ENCODE measurements around the gene GNA12. TPM values are rescaled to one million over a fixed set of nuclear protein-coding genes. Genes with fewer than 3 reads are reported as not detected.

Gene GNA12
- polyA plus RNA-seq, 1 donor (not counting 4 experiments of a cell fraction or from before 2014, with no cell fraction given) = 35.5 TPM

DNA sequence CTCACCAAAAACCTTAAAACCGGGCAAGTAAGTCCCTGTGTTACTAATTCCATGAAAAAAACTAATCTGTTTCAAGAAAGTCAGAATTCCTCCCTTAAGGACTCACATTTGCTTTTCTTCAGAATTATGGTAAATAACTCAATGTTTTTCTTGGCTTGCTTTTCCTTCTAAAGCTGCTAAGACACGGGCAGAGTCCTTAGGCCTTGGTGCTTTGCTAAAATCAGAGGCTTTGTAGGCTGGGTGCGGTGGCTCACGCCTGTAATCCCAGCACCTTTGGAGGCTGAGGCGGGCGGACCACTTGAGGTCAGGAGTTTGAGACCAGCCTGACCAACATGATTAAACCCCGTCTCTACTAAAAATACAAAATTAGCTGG is 32.0 kb downstream of the GNA12 start:
- Histone ChIP-seq H2AFZ (ENCODE audit: control insufficient read depth, low read length) (no peak overlapping the region), H3K9me3 (ENCODE audit: control insufficient read depth, low read depth, low read length) (no peaks in the 10 kb centered on the region), H3K79me2 (ENCODE audit: control insufficient read depth, insufficient read depth, low read length) (peaks cover 77% of the 10 kb centered on the region), H3K4me2 (ENCODE audit: control insufficient read depth, extremely low read depth, insufficient read depth, low read depth, low read length) (no peak overlapping the region), H4K20me1 (ENCODE audit: control insufficient read depth, extremely low read depth, insufficient read depth, low read length) (no peaks in the 10 kb centered on the region), H3K36me3 (ENCODE audit: control insufficient read depth in 2 of 2, extremely low read depth in 1 of 2, insufficient read depth in 2 of 2, low read length in 2 of 2) (peaks cover 0 to 2% of the 10 kb centered on the region in 2 experiments), H3K27me3 (ENCODE audit: control insufficient read depth, extremely low read depth, insufficient read depth, low read length) (no peaks in the 10 kb centered on the region), H3K9ac (ENCODE audit: control insufficient read depth, extremely low read depth, insufficient read depth, low read length) (no peak overlapping the region), H3K9me1 (ENCODE audit: control insufficient read depth, extremely low read depth, insufficient read depth, low read length) (peaks cover 3% of the 10 kb centered on the region), H3K4me3 (ENCODE audit: control insufficient read depth in 2 of 3, extremely low read depth in 1 of 3, insufficient read depth in 2 of 3, low read depth in 1 of 3, low read length in 3 of 3) (no peak overlapping the region), H3K4me1 (ENCODE audit: control insufficient read depth, extremely low read depth, insufficient read depth, low read length) (peaks cover 4% of the 10 kb centered on the region), H3K27ac (ENCODE audit: control insufficient read depth, insufficient read depth, low read length) (no peak overlapping the region)
- TF ChIP-seq, protein P1, sequence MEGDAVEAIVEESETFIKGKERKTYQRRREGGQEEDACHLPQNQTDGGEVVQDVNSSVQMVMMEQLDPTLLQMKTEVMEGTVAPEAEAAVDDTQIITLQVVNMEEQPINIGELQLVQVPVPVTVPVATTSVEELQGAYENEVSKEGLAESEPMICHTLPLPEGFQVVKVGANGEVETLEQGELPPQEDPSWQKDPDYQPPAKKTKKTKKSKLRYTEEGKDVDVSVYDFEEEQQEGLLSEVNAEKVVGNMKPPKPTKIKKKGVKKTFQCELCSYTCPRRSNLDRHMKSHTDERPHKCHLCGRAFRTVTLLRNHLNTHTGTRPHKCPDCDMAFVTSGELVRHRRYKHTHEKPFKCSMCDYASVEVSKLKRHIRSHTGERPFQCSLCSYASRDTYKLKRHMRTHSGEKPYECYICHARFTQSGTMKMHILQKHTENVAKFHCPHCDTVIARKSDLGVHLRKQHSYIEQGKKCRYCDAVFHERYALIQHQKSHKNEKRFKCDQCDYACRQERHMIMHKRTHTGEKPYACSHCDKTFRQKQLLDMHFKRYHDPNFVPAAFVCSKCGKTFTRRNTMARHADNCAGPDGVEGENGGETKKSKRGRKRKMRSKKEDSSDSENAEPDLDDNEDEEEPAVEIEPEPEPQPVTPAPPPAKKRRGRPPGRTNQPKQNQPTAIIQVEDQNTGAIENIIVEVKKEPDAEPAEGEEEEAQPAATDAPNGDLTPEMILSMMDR (optimal IDR thresholded peaks at IDR 0.05 in 1 of 3, IDR thresholded peaks at IDR 0.05 in 1 of 3, conservative IDR thresholded peaks at IDR 0.05 in 1 of 3; ENCODE audit: extremely low read depth in 1 of 3, insufficient read depth in 2 of 3, low read length in 3 of 3) = no peak
- TF ChIP-seq EZH2 (IDR thresholded peaks at IDR 0.05; ENCODE audit: low read length) = no peak
- DNase-seq (ENCODE audit: low read depth, low spot score) (no peak), FAIRE-seq (no peak)
- dilution Hi-C loops (cut with MboI; ENCODE audit: extremely low pct_ligation_motif_present, low sequenced_read_pairs) = no loop called here

DNA sequence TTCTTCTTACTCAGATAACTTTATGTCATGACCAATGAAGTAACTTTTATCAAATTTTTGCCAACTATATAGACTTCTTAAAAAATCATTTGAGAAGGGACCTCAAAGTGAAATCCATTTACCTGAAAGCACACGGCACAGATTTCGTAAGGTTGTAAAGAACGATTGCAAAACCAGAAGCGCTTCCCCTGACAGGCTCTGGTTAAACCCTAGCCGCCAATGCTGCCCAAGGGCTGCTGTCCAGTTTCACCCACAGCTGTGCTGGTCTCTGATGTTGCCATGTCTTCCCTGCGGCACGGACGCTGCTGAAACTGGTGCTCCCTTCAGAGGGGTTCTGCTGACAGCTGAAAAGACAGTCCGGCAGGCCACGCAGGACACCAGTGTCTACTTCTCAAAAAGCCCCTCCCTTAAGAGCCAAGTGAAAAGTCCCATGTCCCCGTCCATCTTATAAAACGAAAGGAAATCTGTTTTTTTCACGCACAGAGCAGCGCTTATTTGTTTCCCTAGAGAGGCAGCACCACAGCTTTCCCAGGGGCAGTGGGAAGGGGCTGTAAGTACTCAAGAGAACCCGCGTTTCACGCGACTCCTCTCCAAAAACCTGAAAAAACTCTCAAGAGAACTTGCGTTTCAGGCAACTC is 32.5 kb downstream of the GNA12 start:
- Histone ChIP-seq H3K27ac (ENCODE audit: control insufficient read depth, insufficient read depth, low read length) (no peak overlapping the region), H3K4me1 (ENCODE audit: control insufficient read depth, extremely low read depth, insufficient read depth, low read length) (peaks cover 4% of the 10 kb centered on the region), H3K27me3 (ENCODE audit: control insufficient read depth, extremely low read depth, insufficient read depth, low read length) (no peaks in the 10 kb centered on the region), H4K20me1 (ENCODE audit: control insufficient read depth, extremely low read depth, insufficient read depth, low read length) (no peaks in the 10 kb centered on the region), H3K36me3 (ENCODE audit: control insufficient read depth in 2 of 2, extremely low read depth in 1 of 2, insufficient read depth in 2 of 2, low read length in 2 of 2) (peaks cover 0 to 2% of the 10 kb centered on the region in 2 experiments), H3K9me3 (ENCODE audit: control insufficient read depth, low read depth, low read length) (no peaks in the 10 kb centered on the region), H3K9ac (ENCODE audit: control insufficient read depth, extremely low read depth, insufficient read depth, low read length) (no peak overlapping the region), H3K79me2 (ENCODE audit: control insufficient read depth, insufficient read depth, low read length) (peaks cover 75% of the 10 kb centered on the region), H3K4me2 (ENCODE audit: control insufficient read depth, extremely low read depth, insufficient read depth, low read depth, low read length) (no peak overlapping the region), H3K4me3 (ENCODE audit: control insufficient read depth in 2 of 3, extremely low read depth in 1 of 3, insufficient read depth in 2 of 3, low read depth in 1 of 3, low read length in 3 of 3) (no peak overlapping the region), H3K9me1 (ENCODE audit: control insufficient read depth, extremely low read depth, insufficient read depth, low read length) (peaks cover 3% of the 10 kb centered on the region), H2AFZ (ENCODE audit: control insufficient read depth, low read length) (no peak overlapping the region)
- no peak for FAIRE-seq
- TF ChIP-seq, protein P1 (optimal IDR thresholded peaks at IDR 0.05 in 1 of 3, IDR thresholded peaks at IDR 0.05 in 1 of 3, conservative IDR thresholded peaks at IDR 0.05 in 1 of 3; ENCODE audit: extremely low read depth in 1 of 3, insufficient read depth in 2 of 3, low read length in 3 of 3) = no peak
- no peak for TF ChIP-seq EZH2 (IDR thresholded peaks at IDR 0.05; ENCODE audit: low read length)
- dilution Hi-C loops (cut with MboI; ENCODE audit: extremely low pct_ligation_motif_present, low sequenced_read_pairs) = no loop called here
- DNase-seq (ENCODE audit: low read depth, low spot score) = no peak

Measured in keratinocyte (primary cell).